ENCODE data around the gene TMEM119. TPM values are rescaled to one million over a fixed set of nuclear protein-coding genes. Genes with fewer than 3 reads are reported as not detected.
"Not testable (repeated sequence)": the region's sequence is repeated elsewhere in the genome, so short reads cannot be mapped to it uniquely, and the experiment has no call there.

Gene TMEM119
- total and polyA plus RNA-seq, 2 of the 13 experiments (the other 11 are each of a cell fraction or from before 2014, with no cell fraction given): not detected

DNA sequence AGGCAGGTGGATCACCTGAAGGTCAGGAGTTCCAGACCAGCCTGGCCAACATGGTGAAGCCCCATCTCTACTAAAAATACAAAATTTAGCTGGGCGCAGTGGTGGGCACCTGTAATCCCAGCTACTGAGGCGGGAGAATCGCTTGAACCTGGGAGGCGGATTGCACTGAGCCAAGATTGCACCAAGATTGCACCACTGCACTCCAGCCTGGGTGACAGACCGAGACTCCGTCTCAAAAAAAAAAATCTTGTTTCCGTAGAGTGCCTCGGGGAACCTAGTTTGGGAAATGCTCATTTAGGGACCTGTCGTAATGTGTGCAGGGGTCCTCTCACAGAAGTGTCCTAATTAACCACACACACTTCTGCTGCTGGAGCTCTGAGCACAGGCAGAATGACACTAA, 7.4 kb downstream of the TMEM119 start:
- WGBS (ENCODE audit: low lambda C conversion rate): 52% methylated on average over 9 of the region's 9 CpGs
- in situ Hi-C loops (cut with HindIII; ENCODE audit: extremely low pct_ligation_motif_present, low pct_unique_long_range_greater_than_20kb); intact Hi-C loops (cut with micrococcal nuclease; ENCODE audit: unreplicated experiment); H3K9ac ChIP-seq (ENCODE audit: insufficient read depth, low read depth, low read length); H2AFZ ChIP-seq (ENCODE audit: low read length); H3K4me1 ChIP-seq (ENCODE audit: insufficient read depth, low read length); CTCF ChIA-PET (ENCODE audit: low intra/inter-chr PET ratio, low total read pairs); BruUV-seq (replicated peaks); H3K4me3 ChIP-seq (replicated peaks in 1 of 3; ENCODE audit: insufficient read depth in 1 of 3, low read depth in 2 of 3, low read length in 3 of 3); DNase-seq (ENCODE audit: low spot score); H3K79me2 ChIP-seq (ENCODE audit: insufficient read depth, low read length); ATAC-seq; H4K20me1 ChIP-seq (ENCODE audit: insufficient read depth, low read length); FAIRE-seq; POLR2A ChIA-PET; H3K4me2 ChIP-seq (ENCODE audit: low read depth, low read length); H3K36me3 ChIP-seq (replicated peaks in 1 of 2; ENCODE audit: control insufficient read depth in 1 of 2, insufficient read depth in 2 of 2, low read length in 2 of 2); H3K9me3 ChIP-seq (ENCODE audit: low read length); H3K27ac ChIP-seq (ENCODE audit: extremely low read length, insufficient read depth, low read length): not testable (repeated sequence)
- peaks cover 6 to 35% of the 10 kb centered on the region in 2 experiments for H3K27me3 ChIP-seq (ENCODE audit: control insufficient read depth in 1 of 2, insufficient read depth in 2 of 2, low read length in 2 of 2)

DNA sequence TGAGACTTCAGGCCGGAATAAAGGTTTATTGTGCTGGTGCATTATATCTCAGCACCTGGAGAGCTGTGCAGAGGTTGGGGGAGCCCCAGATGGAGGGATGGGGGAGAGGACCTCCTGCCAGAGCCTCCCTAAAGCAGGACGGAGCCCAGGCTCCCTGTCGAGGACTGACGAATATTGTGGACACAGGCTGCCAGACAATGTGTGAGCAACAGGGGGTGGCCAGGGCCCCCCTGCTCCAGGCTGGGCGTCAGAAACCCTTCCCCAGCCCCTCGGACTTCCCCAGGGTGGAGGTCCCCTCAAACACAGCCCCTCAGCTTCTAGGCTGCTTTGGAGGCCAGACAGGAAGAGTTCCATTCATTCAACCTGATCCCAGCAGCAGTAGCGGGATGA, 8.0 kb downstream of the TMEM119 start:
- ATAC-seq (no peak), DNase-seq (ENCODE audit: low spot score) (no peak), FAIRE-seq (no peak)
- Histone ChIP-seq H4K20me1 (ENCODE audit: insufficient read depth, low read length) (no peaks in the 10 kb centered on the region), H2AFZ (ENCODE audit: low read length) (no peak overlapping the region), H3K27ac (ENCODE audit: extremely low read length, insufficient read depth, low read length) (no peak overlapping the region), H3K4me1 (ENCODE audit: insufficient read depth, low read length) (0 out of 2 replicates have a peak, but pooled peaks cover 8% of the 10 kb centered on the region), H3K9ac (ENCODE audit: insufficient read depth, low read depth, low read length) (no peak overlapping the region), H3K36me3 (replicated peaks in 1 of 2; ENCODE audit: control insufficient read depth in 1 of 2, insufficient read depth in 2 of 2, low read length in 2 of 2) (no peaks in the 10 kb centered on the region), H3K4me2 (ENCODE audit: low read depth, low read length) (no peak overlapping the region), H3K27me3 (ENCODE audit: control insufficient read depth in 1 of 2, insufficient read depth in 2 of 2, low read length in 2 of 2) (peaks cover 6 to 35% of the 10 kb centered on the region in 2 experiments), H3K9me3 (ENCODE audit: low read length) (no peaks in the 10 kb centered on the region), H3K4me3 (replicated peaks in 1 of 3; ENCODE audit: insufficient read depth in 1 of 3, low read depth in 2 of 3, low read length in 3 of 3) (no peak overlapping the region), H3K79me2 (ENCODE audit: insufficient read depth, low read length) (no peaks in the 10 kb centered on the region)
- POLR2A ChIA-PET: no interaction called here
- intact Hi-C loops (cut with micrococcal nuclease; ENCODE audit: unreplicated experiment): no loop called here
- 23% methylated on average over 6 of the region's 7 CpGs for WGBS (ENCODE audit: low lambda C conversion rate)
- CTCF ChIA-PET (ENCODE audit: low intra/inter-chr PET ratio, low total read pairs): no interaction called here
- no TSS peak for BruUV-seq (replicated peaks)
- in situ Hi-C loops (cut with HindIII; ENCODE audit: extremely low pct_ligation_motif_present, low pct_unique_long_range_greater_than_20kb): no loop called here
- TF ChIP-seq PBX2 (CRISPR knock-in tag; IDR thresholded peaks at IDR 0.05) (no peak), ZNF12 (CRISPR knock-in tag; IDR thresholded peaks at IDR 0.05) (no peak), FOSL2 (CRISPR knock-in tag; IDR thresholded peaks at IDR 0.05) (no peak), ZNF367 (CRISPR knock-in tag; IDR thresholded peaks at IDR 0.05; ENCODE audit: borderline replicate concordance) (no peak), ZNF225 (CRISPR knock-in tag; IDR thresholded peaks at IDR 0.05) (no peak), ZNF383 (CRISPR knock-in tag; IDR thresholded peaks at IDR 0.05; ENCODE audit: borderline replicate concordance) (no peak), ZFP91 (CRISPR knock-in tag; IDR thresholded peaks at IDR 0.05; ENCODE audit: borderline replicate concordance) (no peak), ZNF205 (CRISPR knock-in tag; IDR thresholded peaks at IDR 0.05) (no peak)
- TF ChIP-seq, protein P1, sequence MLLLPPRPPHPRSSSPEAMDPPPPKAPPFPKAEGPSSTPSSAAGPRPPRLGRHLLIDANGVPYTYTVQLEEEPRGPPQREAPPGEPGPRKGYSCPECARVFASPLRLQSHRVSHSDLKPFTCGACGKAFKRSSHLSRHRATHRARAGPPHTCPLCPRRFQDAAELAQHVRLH (CRISPR knock-in tag; IDR thresholded peaks at IDR 0.05; ENCODE audit: borderline replicate concordance, low read depth): no peak
- TF ChIP-seq, protein P2, sequence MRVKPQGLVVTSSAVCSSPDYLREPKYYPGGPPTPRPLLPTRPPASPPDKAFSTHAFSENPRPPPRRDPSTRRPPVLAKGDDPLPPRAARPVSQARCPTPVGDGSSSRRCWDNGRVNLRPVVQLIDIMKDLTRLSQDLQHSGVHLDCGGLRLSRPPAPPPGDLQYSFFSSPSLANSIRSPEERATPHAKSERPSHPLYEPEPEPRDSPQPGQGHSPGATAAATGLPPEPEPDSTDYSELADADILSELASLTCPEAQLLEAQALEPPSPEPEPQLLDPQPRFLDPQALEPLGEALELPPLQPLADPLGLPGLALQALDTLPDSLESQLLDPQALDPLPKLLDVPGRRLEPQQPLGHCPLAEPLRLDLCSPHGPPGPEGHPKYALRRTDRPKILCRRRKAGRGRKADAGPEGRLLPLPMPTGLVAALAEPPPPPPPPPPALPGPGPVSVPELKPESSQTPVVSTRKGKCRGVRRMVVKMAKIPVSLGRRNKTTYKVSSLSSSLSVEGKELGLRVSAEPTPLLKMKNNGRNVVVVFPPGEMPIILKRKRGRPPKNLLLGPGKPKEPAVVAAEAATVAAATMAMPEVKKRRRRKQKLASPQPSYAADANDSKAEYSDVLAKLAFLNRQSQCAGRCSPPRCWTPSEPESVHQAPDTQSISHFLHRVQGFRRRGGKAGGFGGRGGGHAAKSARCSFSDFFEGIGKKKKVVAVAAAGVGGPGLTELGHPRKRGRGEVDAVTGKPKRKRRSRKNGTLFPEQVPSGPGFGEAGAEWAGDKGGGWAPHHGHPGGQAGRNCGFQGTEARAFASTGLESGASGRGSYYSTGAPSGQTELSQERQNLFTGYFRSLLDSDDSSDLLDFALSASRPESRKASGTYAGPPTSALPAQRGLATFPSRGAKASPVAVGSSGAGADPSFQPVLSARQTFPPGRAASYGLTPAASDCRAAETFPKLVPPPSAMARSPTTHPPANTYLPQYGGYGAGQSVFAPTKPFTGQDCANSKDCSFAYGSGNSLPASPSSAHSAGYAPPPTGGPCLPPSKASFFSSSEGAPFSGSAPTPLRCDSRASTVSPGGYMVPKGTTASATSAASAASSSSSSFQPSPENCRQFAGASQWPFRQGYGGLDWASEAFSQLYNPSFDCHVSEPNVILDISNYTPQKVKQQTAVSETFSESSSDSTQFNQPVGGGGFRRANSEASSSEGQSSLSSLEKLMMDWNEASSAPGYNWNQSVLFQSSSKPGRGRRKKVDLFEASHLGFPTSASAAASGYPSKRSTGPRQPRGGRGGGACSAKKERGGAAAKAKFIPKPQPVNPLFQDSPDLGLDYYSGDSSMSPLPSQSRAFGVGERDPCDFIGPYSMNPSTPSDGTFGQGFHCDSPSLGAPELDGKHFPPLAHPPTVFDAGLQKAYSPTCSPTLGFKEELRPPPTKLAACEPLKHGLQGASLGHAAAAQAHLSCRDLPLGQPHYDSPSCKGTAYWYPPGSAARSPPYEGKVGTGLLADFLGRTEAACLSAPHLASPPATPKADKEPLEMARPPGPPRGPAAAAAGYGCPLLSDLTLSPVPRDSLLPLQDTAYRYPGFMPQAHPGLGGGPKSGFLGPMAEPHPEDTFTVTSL (CRISPR knock-in tag; IDR thresholded peaks at IDR 0.05; ENCODE audit: borderline replicate concordance): no peak
